Fibroblast of lung (primary cell): ENCODE measurements around the gene LTBP2. TPM values are rescaled to one million over a fixed set of nuclear protein-coding genes. Genes with fewer than 3 reads are reported as not detected.

Experiments used
- DNase-seq, 2 donors: peaks; one replicate each; pipeline versions ENCODE4 v3.0.0 to v3.0.0-alpha.2; 2010; ENCODE audit warnings: low read depth in 2 of 2
- H2AFZ ChIP-seq: 2 replicates; pipeline ENCODE4 v1.5.1; 2012; ENCODE audit warnings: low read length, control low read depth, inconsistent platforms
- H3K27ac ChIP-seq: 2 replicates; pipeline ENCODE4 v1.5.1; 2011; ENCODE audit warnings: low read length, control low read depth; ENCODE audit not compliant: insufficient read depth
- H3K27me3 ChIP-seq: 2 replicates; pipeline ENCODE4 v1.5.1; 2011; ENCODE audit warnings: mild to moderate bottlenecking, low read length; ENCODE audit not compliant: control insufficient read depth, insufficient read depth
- H3K36me3 ChIP-seq: 2 replicates; pipeline ENCODE4 v1.5.1; 2011; ENCODE audit warnings: low read length; ENCODE audit not compliant: control insufficient read depth, insufficient read depth
- H3K4me1 ChIP-seq: 2 replicates; pipeline ENCODE4 v1.5.1; 2011; ENCODE audit warnings: low read length; ENCODE audit not compliant: control insufficient read depth, insufficient read depth; ENCODE audit errors: extremely low read depth
- H3K4me2 ChIP-seq: 2 replicates; pipeline ENCODE4 v1.5.1; 2011; ENCODE audit warnings: low read length, control low read depth; ENCODE audit not compliant: insufficient read depth; ENCODE audit errors: extremely low read depth
- H3K4me3 ChIP-seq, 4 experiments: fragments of 200-600 bp in 1 of 4; sonication (generic) in 1 of 4; replicated peaks in 1 of 4; 2 replicates each; pipeline ENCODE4 v1.5.1; 2011 to 2016; ENCODE audit warnings: low read length in 4 of 4, low read depth in 3 of 4, mild to moderate bottlenecking in 3 of 4, control low read depth in 2 of 4, inconsistent platforms in 1 of 4, mixed read lengths in 1 of 4; ENCODE audit not compliant: insufficient read depth in 1 of 4; ENCODE audit errors: control extremely low read depth in 1 of 4
- H3K79me2 ChIP-seq: 2 replicates; pipeline ENCODE4 v1.5.1; 2012; ENCODE audit warnings: mild to moderate bottlenecking, low read length, inconsistent platforms; ENCODE audit not compliant: control insufficient read depth, insufficient read depth
- H3K9ac ChIP-seq: 2 replicates; pipeline ENCODE4 v1.5.1; 2011; ENCODE audit warnings: mild to moderate bottlenecking, low read length, control low read depth; ENCODE audit not compliant: insufficient read depth
- H3K9me3 ChIP-seq: 2 replicates; pipeline ENCODE4 v1.5.1; 2012; ENCODE audit warnings: low read depth, low read length; ENCODE audit not compliant: control insufficient read depth, insufficient read depth
- H4K20me1 ChIP-seq: 2 replicates; pipeline ENCODE4 v1.5.1; 2011; ENCODE audit warnings: low read length; ENCODE audit not compliant: control insufficient read depth, insufficient read depth; ENCODE audit errors: extremely low read depth
- EZH2 ChIP-seq: IDR thresholded peaks from 2 replicates; pipeline ENCODE4 v1.5.1; 2012; ENCODE audit warnings: low read length, control low read depth, mild to moderate bottlenecking; ENCODE audit errors: missing control alignments
- polyA plus RNA-seq, 2 donors: library from polyadenylated mRNA; depleted of rRNA in 1 of 2; stranded (reverse) in 1 of 2; unstranded in 1 of 2; fragments of >200 nt; gene quantifications; 2 replicates each; pipeline ENCODE4 v1.2.1, GENCODE V29; 2011 to 2012; ENCODE audit warnings: missing spikeins in 1 of 2
- total RNA-seq: library from RNA; depleted of rRNA; stranded (reverse); fragments of >200 nt; gene quantifications from 2 replicates; pipeline ENCODE4 v1.2.1, GENCODE V29; 2014
- TF ChIP-seq, protein P1 (sequence below), 2 donors: IDR thresholded peaks in 1 of 2; conservative IDR thresholded peaks in 1 of 2; 1 replicate in 1 of 2; 2 replicates in 1 of 2; pipeline ENCODE4 v1.5.1; 2011 to 2012; ENCODE audit warnings: low read length in 2 of 2, control low read depth in 1 of 2, inconsistent platforms in 1 of 2, low read depth in 1 of 2, mild to moderate bottlenecking in 1 of 2

LTBP2 gene
- total and polyA plus RNA-seq, 2 donors (not counting 1 experiment from before 2014, with no cell fraction given) = 108 to 514 TPM

DNA sequence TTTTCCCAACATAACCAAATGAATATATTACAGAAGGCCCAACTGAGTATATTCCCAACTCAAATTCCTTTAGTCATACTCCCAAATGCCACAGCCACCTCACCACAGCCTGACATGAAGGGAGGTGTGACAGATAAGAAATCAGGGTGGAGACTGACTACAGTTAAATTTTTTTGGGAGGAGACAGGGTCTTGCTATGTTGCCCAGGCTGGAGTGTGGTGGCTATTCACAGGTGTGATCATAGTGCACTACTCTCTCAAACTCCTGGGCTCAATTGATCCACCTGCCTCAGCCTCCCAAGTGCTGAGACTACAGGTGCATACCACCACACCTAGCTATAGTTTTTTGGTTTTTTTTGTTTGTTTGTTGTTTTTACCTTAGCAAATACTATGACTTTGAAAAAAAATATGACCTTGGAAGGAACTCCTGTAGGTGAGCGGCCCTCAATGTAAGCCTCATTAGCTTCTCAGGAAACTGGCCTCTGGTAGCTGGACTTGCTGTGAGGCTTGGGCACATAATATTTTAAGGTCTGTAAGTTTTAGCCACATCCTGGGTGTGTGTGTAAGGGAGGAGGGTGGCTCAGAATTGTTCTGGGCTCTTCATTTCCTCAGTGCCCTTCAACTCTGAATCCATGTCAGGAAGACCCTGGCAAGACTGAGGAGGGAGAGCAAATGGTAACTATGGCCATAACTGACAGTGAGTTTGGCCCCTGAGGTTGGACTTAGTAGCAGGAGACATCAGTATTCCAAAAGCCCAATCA lies 39.1 kb upstream of the LTBP2 start:
- no peaks in the 10 kb centered on the region for H3K27me3 ChIP-seq
- peaks cover 23% of the 10 kb centered on the region for H3K4me1 ChIP-seq
- no peak for DNase-seq
- TF ChIP-seq, protein P1, sequence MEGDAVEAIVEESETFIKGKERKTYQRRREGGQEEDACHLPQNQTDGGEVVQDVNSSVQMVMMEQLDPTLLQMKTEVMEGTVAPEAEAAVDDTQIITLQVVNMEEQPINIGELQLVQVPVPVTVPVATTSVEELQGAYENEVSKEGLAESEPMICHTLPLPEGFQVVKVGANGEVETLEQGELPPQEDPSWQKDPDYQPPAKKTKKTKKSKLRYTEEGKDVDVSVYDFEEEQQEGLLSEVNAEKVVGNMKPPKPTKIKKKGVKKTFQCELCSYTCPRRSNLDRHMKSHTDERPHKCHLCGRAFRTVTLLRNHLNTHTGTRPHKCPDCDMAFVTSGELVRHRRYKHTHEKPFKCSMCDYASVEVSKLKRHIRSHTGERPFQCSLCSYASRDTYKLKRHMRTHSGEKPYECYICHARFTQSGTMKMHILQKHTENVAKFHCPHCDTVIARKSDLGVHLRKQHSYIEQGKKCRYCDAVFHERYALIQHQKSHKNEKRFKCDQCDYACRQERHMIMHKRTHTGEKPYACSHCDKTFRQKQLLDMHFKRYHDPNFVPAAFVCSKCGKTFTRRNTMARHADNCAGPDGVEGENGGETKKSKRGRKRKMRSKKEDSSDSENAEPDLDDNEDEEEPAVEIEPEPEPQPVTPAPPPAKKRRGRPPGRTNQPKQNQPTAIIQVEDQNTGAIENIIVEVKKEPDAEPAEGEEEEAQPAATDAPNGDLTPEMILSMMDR (conservative IDR thresholded peaks at IDR 0.05 in 1 of 2, IDR thresholded peaks at IDR 0.05 in 1 of 2; ENCODE audit: low read depth in 1 of 2, low read length in 2 of 2) = no peak
- TF ChIP-seq EZH2 = no peak
- H2AFZ ChIP-seq = no peak overlapping the region
- H3K9ac ChIP-seq = no peak overlapping the region
- no peaks in the 10 kb centered on the region for H3K9me3 ChIP-seq
- H3K4me3 ChIP-seq = no peak overlapping the region
- H3K27ac ChIP-seq = no peak overlapping the region
- H4K20me1 ChIP-seq = no peaks in the 10 kb centered on the region
- no peaks in the 10 kb centered on the region for H3K36me3 ChIP-seq
- no peaks in the 10 kb centered on the region for H3K79me2 ChIP-seq
- H3K4me2 ChIP-seq = no peak overlapping the region

DNA sequence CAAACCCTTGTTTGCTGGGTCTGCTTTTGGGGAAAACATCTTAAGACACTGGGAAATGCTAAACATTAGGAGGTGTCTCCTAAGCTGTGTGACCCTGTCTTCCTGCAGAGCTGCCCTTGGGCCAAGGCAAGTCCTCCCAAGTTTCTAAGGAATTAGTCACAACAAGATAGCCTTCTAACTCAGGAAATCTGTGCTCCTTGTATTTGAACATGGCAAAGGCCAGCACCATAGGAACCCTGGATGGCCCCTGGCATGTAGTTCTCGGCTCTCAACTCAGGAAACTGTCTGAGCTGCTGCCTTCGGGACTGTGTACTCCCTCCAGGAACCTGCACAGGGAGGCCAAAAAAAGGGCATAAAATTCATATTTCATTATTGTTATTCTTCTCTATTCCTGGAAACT lies 37.6 kb upstream of the LTBP2 start:
- Histone ChIP-seq H2AFZ (no peak overlapping the region), H3K79me2 (no peaks in the 10 kb centered on the region), H3K4me3 (no peak overlapping the region), H3K9me3 (no peaks in the 10 kb centered on the region), H3K4me1 (peaks cover 12% of the 10 kb centered on the region), H3K4me2 (no peak overlapping the region), H3K9ac (no peak overlapping the region), H4K20me1 (no peaks in the 10 kb centered on the region), H3K27me3 (no peaks in the 10 kb centered on the region), H3K36me3 (no peaks in the 10 kb centered on the region), H3K27ac (no peak overlapping the region)
- no peak for DNase-seq
- TF ChIP-seq EZH2 = no peak
- TF ChIP-seq, protein P1 (conservative IDR thresholded peaks at IDR 0.05 in 1 of 2, IDR thresholded peaks at IDR 0.05 in 1 of 2; ENCODE audit: low read depth in 1 of 2, low read length in 2 of 2) = no peak

DNA sequence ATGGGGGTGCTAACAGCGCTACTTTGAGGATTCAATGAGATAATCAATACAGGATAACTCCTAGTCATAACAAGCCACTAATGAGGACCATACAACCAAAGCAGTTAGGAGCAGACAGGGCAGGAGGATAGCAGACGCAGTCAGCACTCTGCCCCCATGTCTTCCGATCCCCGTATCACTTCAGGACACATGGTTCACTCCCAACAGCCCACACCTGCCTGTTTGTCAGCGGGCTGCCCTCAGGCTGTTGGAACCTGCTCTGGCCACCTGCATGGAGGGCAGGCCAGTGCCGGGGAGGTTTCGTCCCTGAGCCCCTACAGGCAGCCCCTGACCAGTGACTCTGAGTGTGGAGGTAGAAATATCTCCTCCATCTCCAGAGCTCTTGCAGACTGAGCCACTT lies 37.1 kb upstream of the LTBP2 start:
- TF ChIP-seq, protein P1 (conservative IDR thresholded peaks at IDR 0.05 in 1 of 2, IDR thresholded peaks at IDR 0.05 in 1 of 2; ENCODE audit: low read depth in 1 of 2, low read length in 2 of 2) = no peak
- no peak for TF ChIP-seq EZH2
- Histone ChIP-seq H3K9ac (no peak overlapping the region), H3K4me3 (no peak overlapping the region), H3K9me3 (no peaks in the 10 kb centered on the region), H3K27ac (no peak overlapping the region), H4K20me1 (no peaks in the 10 kb centered on the region), H3K4me1 (peaks cover 7% of the 10 kb centered on the region), H3K36me3 (no peaks in the 10 kb centered on the region), H2AFZ (no peak overlapping the region), H3K4me2 (no peak overlapping the region), H3K27me3 (no peaks in the 10 kb centered on the region), H3K79me2 (no peaks in the 10 kb centered on the region)
- no peak for DNase-seq
